MCF 10A (cell line): ENCODE data around the gene POTEH. TPM values are rescaled to one million over a fixed set of nuclear protein-coding genes. Genes with fewer than 3 reads are reported as not detected.
"Not testable (repeated sequence)": the region's sequence is repeated elsewhere in the genome, so short reads cannot be mapped to it uniquely, and the experiment has no call there.

ENCODE experiments used
- BruUV-seq: library from RNA; stranded (reverse); fragments of 400-500 nt; replicated peaks from 2 replicates; lab custom pipeline; 2021; lab: Mats Ljungman, UMichigan
- CTCF ChIA-PET: fragments of 300-600 bp; sonication (Branson Sonifier 250); formaldehyde crosslinking; extraction: SDS; loops from one replicate; lab custom pipeline; 2021; ENCODE audit warnings: antibody characterized with exemption, inconsistent platforms; lab: Yijun Ruan, JAX
- POLR2A ChIA-PET: fragments of 300-600, 350-650 bp; sonication (Branson Sonifier 250); formaldehyde crosslinking; extraction: SDS; loops from one replicate; lab custom pipeline; 2020; ENCODE audit warnings: antibody characterized with exemption, inconsistent platforms; lab: Yijun Ruan, JAX
- DNase-seq: peaks from one replicate; pipeline ENCODE4 v3.0.0-alpha.2; 2018; ENCODE audit not compliant: unreplicated experiment
- H3K27ac Mint-ChIP-seq: one replicate; pipeline ENCODE4 v1.8.0; 2022; ENCODE audit warnings: mild to moderate bottlenecking, low read depth, mixed read lengths; ENCODE audit not compliant: unreplicated experiment
- H3K27me3 Mint-ChIP-seq: one replicate; pipeline ENCODE4 v1.8.0; 2022; ENCODE audit warnings: mixed read lengths; ENCODE audit not compliant: insufficient read depth, unreplicated experiment
- H3K36me3 Mint-ChIP-seq: one replicate; pipeline ENCODE4 v1.8.0; 2022; ENCODE audit warnings: mild to moderate bottlenecking, moderate library complexity, mixed read lengths; ENCODE audit not compliant: insufficient read depth, unreplicated experiment
- H3K4me1 Mint-ChIP-seq: one replicate; pipeline ENCODE4 v1.8.0; 2022; ENCODE audit warnings: mixed read lengths; ENCODE audit not compliant: insufficient read depth, unreplicated experiment
- H3K4me3 Mint-ChIP-seq: one replicate; pipeline ENCODE4 v1.8.0; 2022; ENCODE audit warnings: mild to moderate bottlenecking, moderate library complexity, mixed read lengths; ENCODE audit not compliant: unreplicated experiment
- H3K9me3 Mint-ChIP-seq: one replicate; pipeline ENCODE4 v1.8.0; 2022; ENCODE audit warnings: mixed read lengths; ENCODE audit not compliant: unreplicated experiment
- intact Hi-C: fragments of 100-400 bp; cut with micrococcal nuclease; formaldehyde crosslinking; loops from 2 replicates; pipeline ENCODE4 v1.14.1; 2022
- total RNA-seq: library from RNA; stranded (reverse); gene quantifications from 2 replicates; pipeline ENCODE4 v1.2.3, GENCODE V29; 2022

POTEH gene
- total RNA-seq, 1 experiment from 2014 or later = not detected

- POLR2A ChIA-PET, DNase-seq, H3K27me3 Mint-ChIP-seq, H3K4me3 Mint-ChIP-seq, BruUV-seq, intact Hi-C loops, H3K4me1 Mint-ChIP-seq, H3K27ac Mint-ChIP-seq, H3K9me3 Mint-ChIP-seq, H3K36me3 Mint-ChIP-seq, CTCF ChIA-PET: not testable (repeated sequence)
Measured at GRCh38 chr22:15679702-15680101, 10.1 kb upstream of the POTEH start.

GRCh38 chr22:15684115-15684514 lies 5.7 kb upstream of the POTEH start:
- CTCF ChIA-PET, POLR2A ChIA-PET, BruUV-seq, H3K27me3 Mint-ChIP-seq, H3K36me3 Mint-ChIP-seq, H3K27ac Mint-ChIP-seq, H3K9me3 Mint-ChIP-seq, H3K4me3 Mint-ChIP-seq, intact Hi-C loops, H3K4me1 Mint-ChIP-seq, DNase-seq: not testable (repeated sequence)

- DNase-seq, H3K9me3 Mint-ChIP-seq, H3K4me3 Mint-ChIP-seq, H3K4me1 Mint-ChIP-seq, BruUV-seq, H3K36me3 Mint-ChIP-seq, H3K27me3 Mint-ChIP-seq, POLR2A ChIA-PET, CTCF ChIA-PET, intact Hi-C loops, H3K27ac Mint-ChIP-seq: not testable (repeated sequence)
Measured at GRCh38 chr22:15684695-15685094, 5.1 kb upstream of the POTEH start.

GRCh38 chr22:15685641-15686040 lies 4.2 kb upstream of the POTEH start:
- H3K27ac Mint-ChIP-seq, H3K36me3 Mint-ChIP-seq, DNase-seq, H3K9me3 Mint-ChIP-seq, BruUV-seq, intact Hi-C loops, H3K27me3 Mint-ChIP-seq, POLR2A ChIA-PET, H3K4me1 Mint-ChIP-seq, CTCF ChIA-PET, H3K4me3 Mint-ChIP-seq: not testable (repeated sequence)

- H3K27ac Mint-ChIP-seq, POLR2A ChIA-PET, H3K27me3 Mint-ChIP-seq, H3K36me3 Mint-ChIP-seq, CTCF ChIA-PET, BruUV-seq, H3K4me3 Mint-ChIP-seq, H3K4me1 Mint-ChIP-seq, DNase-seq, intact Hi-C loops, H3K9me3 Mint-ChIP-seq: not testable (repeated sequence)
Measured at GRCh38 chr22:15687086-15687485, 2.7 kb upstream of the POTEH start.

GRCh38 chr22:15687676-15688075 lies 2.1 kb upstream of the POTEH start:
- H3K36me3 Mint-ChIP-seq, BruUV-seq, DNase-seq, H3K4me1 Mint-ChIP-seq, H3K4me3 Mint-ChIP-seq, H3K27me3 Mint-ChIP-seq, POLR2A ChIA-PET, intact Hi-C loops, H3K27ac Mint-ChIP-seq, CTCF ChIA-PET, H3K9me3 Mint-ChIP-seq: not testable (repeated sequence)

DNA sequence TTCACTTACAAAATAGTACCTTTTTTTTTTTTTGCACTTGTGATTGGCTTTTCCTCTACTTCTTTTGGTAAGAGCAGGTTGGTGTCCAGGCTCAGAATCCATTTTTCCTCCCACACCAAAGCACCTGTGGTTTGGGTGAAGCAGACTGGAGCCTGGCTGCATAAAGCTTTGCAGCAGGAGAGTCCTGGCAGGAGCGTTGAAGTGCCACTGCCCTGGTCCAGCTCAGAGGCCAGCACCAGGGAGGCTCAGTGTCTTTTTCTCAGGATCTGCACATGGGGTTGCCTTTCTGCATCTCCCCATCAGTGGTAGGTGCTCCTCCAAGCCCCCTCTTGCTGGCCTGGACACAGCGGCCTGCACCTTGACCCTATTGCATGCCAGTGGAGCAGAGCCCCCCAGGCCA lies 1.7 kb upstream of the POTEH start:
- H3K4me1 Mint-ChIP-seq, H3K4me3 Mint-ChIP-seq, H3K27ac Mint-ChIP-seq, intact Hi-C loops, BruUV-seq, CTCF ChIA-PET, H3K36me3 Mint-ChIP-seq, H3K27me3 Mint-ChIP-seq, H3K9me3 Mint-ChIP-seq, DNase-seq, POLR2A ChIA-PET: not testable (repeated sequence)

DNA sequence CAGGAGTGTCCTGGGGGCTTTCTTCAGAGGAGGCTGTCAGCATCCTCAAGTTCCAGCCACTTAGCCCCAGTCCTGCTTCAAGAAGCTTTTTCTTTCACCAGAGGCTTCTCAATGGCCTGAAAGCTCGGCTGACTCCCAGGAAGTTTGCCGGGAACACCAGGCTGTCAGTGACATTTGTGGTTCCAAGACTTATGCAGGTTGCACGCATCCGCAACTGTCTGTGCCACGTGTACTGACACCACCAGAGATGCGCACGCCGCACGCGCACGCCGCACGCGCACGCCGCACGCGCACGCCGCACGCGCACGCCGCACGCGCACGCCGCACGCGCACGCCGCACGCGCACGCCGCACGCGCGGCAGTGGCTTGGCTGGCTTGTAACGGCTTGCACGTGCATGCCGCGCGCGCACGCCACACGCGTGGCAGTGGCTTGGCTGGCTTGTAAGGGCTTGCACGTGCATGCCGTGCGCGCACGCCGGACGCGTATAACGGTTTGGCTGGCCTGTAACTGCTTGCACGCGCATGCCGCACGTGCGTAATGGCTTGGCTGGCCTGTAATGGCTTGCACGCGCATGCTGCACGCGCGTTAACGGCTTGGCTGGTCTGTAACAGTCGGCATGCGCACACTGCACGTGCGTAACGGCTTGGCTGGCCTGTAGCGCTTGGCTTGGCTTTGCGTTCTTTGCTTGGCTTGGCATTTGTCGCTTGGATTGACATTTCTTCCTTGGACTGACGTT lies 646 bp upstream of the POTEH start:
- CTCF ChIA-PET, intact Hi-C loops, DNase-seq, H3K9me3 Mint-ChIP-seq, H3K27ac Mint-ChIP-seq, POLR2A ChIA-PET, H3K4me3 Mint-ChIP-seq, BruUV-seq, H3K27me3 Mint-ChIP-seq, H3K4me1 Mint-ChIP-seq, H3K36me3 Mint-ChIP-seq: not testable (repeated sequence)

DNA sequence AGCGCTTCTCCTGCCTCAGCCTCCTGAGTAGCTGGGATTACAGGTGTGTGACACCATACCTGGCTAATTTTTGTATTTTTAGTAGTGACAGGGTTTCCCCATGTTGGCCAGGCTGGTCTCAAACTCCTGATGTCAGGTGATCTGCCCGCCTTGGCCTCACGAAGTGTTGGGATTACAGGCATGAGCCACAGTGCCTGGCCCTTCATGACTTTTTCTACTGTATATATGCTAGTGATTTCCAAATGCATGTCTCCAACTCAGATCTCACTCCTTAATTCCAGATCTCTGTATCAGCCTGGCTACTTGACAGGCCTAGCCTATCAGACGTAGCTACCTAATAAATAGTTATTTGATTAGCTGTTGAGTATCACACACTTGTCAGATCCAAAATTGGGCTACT lies 23.8 kb downstream of the POTEH start:
- H3K4me3 Mint-ChIP-seq, POLR2A ChIA-PET, intact Hi-C loops, H3K36me3 Mint-ChIP-seq, H3K9me3 Mint-ChIP-seq, H3K27ac Mint-ChIP-seq, H3K4me1 Mint-ChIP-seq, CTCF ChIA-PET, BruUV-seq, H3K27me3 Mint-ChIP-seq, DNase-seq: not testable (repeated sequence)
